HG03469 (cell line): ENCODE results near the gene PLEKHG4B.
"Not testable (repeated sequence)": the region's sequence is repeated elsewhere in the genome, so short reads cannot be mapped to it uniquely, and the experiment has no call there.

Source experiments
- ATAC-seq: cut with Tn5 transposase; IDR thresholded peaks from one replicate; pipeline ENCODE4 v1.9.1; 2021; ENCODE audit warnings: mild to moderate bottlenecking, moderate library complexity, moderate number of reproducible peaks; ENCODE audit not compliant: unreplicated experiment

Gene PLEKHG4B

DNA sequence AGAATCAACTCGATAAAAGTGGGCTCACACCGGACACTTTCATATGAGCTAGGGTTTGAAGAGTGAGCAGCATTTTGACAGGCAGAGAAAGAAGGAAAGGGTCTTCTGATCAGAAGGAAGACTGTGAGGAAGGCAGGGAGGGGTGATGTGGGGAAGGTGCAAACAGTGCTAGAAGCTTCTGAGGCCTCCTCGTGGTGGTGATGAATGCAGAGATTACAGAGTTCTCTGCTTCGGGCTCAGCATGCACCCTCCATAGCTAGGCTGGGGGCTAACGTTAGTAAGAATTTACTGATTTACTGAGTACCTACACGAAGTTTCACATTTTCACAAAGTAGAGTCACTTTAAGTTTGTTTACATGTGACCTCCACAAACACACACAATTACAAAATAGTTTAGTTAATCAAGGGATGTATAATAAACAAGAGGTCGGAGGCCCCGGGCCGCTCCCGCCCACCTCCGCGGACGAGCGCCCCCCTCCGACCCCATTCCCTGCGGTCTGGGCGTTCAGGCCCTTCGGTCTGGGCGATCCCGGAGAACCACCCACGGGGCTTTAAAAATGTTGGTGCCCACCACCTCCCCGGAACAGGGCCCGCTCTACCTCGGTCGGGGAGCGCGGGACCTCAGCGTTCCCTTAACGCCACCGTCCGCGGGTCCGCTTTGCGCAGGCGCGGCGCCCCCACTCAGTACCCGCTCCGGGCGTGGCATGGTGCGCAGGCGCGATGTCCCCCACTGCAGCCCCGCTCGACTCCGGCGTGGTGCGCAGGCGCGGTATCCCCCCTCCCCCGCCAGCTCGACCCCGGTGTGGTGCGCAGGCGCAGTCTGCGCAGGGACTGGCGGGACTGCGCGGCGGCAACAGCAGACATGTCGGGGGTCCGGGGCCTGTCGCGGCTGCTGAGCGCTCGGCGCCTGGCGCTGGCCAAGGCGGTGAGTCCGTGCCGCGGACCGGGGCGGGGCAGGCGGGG, 125.8 kb downstream of the PLEKHG4B start, which contains the start of the genes CCDC127 and SDHA:
CCDC127 (minus strand) TSS at position 660 of the 963 bp plus-strand sequence. CDS start 1,304 bp downstream, outside the sequence.
SDHA (plus strand) TSS at position 827 of the 963 bp plus-strand sequence; CDS start at position 863, 36 bp downstream.
- ATAC-seq, result peak; percentile 51

DNA sequence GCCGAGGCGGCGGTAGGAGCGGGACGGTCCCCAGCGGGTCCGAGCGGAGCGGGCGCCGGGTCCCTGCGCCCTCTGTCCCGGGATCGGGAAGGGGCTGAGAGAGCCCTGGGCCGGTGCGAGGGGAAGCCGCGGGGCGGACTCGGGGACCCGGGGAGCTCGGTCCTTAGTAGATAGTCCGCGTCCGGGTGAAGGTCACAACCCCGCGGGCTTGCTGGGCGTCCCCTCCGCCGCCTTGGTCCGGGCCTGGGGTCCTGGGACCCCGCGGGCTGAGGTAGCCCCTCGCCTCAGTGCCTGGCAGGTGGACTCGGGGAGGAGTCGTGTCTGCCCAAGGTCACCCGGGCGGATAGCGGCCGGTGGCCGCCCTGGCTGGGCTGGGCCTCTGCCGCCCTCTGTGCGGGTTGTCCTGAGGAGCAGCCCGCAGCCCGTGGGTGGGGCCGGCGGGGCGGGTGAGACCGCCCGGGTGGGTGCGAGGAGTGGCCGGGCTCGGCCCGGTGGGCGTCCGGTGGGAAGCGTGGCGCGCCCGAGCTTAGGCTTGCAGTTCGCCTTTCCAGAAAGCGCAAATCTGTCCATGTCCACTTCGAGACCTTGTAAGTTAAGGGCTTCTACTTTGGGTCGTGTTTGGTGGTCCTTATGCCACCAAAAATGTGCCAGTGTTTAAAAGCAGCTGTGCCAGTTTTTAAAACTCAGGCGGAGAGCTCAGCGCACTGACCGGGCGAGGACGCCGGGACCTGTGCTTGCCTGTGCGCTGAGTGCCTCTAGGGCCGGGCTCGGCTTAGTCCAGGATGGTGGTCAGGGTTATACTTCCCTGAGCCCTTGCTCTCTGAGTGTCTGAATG, 126.7 kb downstream of the PLEKHG4B start:
- ATAC-seq, result no peak

DNA sequence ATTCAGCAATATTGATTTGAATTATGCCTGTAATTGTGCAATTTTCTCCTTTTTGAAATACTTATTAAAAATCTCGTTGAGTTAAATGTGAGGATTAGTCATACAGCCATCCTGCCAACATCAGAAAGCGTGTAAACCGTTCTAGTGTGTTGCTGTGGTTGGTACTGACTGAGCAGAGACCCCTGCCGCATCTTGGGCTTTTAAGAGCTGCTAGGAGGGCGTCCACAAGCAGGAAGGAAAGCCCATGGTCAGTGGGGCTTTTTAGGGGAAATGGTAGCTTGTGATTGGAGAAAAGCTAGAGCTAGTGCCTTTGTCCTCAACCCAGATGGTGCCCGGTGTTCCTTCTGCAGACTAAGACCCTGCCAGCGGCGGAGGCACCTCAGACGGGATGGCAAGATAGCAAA, 127.5 kb downstream of the PLEKHG4B start:
- no peak for ATAC-seq

DNA sequence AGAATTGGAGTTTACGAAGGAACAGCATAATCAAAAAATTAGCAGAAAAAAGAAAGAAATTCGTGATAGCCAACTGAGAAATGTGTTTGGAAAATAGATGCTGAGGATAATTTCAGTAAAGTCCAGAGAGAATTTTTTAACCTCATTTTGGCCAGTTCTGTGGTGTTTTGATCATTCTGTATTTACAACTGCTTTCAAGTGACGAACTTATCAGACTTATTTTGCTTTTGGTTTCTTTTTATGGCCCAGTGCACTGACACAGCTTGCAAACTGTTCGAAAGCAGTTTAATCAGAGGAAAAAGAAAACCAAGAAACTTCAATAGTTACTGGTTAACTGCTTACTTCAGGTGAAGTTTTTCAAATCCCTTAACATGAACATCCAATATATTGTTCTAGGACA, 128.0 kb downstream of the PLEKHG4B start:
- ATAC-seq, result no peak

DNA sequence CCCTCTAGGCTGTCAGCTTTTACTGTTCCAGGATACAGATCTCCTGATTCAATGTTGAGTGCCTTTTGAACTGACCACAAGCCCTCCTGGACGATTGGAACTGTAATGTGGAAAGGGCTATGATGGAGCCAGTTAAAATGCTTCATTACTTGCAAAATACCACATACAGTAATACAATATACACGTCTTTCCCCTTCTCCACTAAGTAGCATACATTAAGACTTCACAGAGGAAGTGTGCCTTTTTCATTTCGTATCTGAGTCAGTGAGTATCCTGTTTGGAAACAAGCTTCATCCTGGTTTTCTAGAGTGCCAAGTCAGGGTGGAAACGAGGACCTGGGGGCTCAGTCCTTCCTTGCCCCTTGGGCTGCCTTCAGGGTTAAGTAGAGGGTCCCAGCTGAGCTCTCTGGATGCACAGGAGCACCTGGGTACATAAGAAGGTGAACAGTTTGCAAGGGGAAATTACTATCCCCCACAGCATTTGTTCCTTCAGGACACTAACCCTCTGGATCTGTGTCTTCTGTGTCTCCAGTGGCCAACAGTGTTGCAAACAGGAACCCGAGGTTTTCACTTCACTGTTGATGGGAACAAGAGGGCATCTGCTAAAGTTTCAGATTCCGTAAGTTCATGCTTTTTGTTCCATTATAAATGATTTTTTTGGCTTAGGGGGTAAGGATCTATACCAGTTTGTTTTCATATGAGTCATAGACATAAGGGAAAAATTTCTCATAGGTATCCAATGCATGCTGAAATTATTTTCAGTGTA, 131.2 kb downstream of the PLEKHG4B start:
- not testable (repeated sequence) for ATAC-seq

DNA sequence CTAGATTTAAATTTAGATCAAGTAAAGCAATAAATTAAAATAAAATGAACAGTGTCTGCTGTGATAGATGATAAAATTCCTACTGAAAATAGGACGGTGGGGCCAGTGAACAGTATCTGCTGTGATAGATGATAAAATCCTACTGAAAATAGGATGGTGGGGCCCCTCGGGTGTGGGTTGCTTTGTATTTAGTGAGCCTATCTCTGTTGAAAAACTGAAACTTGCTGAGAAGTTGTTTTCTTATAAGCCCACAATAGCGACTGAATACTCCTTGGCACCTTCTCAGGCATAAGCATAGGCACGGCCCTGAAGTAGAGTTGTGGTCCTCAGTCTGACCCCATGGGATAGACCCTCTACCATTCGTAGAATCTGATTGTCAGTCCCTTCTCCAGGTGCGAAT, 131.8 kb downstream of the PLEKHG4B start:
- ATAC-seq, result no peak

DNA sequence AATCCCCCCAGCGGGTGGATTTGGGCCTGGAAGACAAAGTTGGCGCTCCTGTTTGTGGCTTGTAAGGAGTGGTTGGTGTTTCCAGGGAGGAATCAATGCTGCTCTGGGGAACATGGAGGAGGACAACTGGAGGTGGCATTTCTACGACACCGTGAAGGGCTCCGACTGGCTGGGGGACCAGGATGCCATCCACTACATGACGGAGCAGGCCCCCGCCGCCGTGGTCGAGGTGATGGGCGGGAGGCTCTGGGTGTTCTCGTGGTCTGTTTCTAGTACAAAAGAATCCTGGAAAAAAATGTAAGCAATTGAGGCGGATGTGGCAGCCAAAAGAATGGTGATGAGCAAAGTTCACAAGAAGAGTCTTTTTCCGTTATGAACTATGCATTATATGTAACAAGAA, 133.4 kb downstream of the PLEKHG4B start:
- ATAC-seq, result no peak

DNA sequence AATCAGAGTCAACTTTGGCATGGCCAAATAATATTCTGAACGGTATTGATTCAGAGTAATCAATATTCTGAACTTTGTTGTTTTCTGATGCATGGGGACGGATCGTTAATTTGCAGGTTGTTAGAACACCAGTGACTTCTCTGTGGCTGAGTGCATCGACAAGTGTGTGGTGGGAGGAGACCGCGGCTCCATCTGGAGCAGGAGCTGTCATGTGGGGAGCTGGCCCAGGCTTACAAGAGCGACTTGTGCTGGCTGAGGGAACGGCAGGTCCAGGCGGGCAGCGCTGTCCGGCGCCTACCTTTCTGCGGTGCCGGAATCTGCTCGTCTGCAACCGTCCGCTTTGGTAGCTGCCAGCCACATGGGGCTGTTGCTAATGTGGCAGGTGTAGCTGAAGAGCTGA, 135.4 kb downstream of the PLEKHG4B start:
- not testable (repeated sequence) for ATAC-seq

DNA sequence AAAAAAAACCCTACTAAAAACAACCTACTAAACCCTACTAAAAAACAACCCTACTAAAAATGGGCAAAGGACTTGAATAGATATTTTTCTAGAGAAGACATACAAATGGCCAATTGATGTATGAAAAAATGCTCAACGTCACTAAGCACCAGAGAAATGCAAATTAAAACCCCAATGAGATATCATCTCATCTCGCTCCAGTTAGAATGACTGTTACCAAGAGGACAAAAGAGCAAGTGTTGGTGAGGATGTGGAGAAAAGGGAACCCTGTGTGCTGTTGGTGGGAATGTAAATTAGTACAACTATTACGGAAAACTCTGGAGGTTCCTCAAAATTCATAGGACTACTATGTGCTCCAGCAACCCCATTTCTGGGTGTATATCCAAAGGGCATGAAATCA, 136.9 kb downstream of the PLEKHG4B start:
- no peak for ATAC-seq

DNA sequence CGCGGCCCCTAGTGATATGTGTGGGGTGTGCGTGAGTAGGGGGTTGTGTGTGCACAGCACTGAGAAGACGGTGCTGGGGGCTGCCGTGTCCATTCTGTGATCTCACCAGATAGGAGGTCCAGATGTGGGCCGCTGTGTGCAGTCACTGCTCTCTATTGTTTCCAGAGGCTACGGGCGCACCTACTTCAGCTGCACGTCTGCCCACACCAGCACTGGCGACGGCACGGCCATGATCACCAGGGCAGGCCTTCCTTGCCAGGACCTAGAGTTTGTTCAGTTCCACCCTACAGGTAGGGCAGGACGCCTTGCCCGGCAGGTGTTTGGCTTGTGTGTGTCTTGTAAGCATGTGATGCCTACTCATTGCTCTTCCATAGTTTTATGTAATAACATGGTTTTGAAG, 138.7 kb downstream of the PLEKHG4B start:
- ATAC-seq, result no peak

DNA sequence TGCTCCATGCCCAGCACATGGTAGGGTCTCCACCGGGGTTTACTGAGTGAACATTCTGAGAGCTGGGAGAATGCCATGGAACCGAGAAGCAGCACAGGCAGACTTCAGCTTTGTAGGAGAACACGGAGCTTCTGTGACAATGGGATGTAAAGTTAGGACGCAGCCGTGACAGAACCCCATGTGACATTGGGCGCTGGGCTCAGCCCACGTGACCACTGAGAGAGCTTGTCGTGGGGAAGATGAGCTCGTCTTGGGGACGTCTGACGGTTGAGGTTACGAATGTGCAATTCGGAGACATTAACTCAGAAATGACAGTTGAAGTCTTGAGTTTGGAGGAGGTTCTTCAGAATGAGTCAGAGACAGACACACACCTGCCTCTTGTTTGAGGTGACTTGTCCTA, 139.7 kb downstream of the PLEKHG4B start:
- no peak for ATAC-seq

DNA sequence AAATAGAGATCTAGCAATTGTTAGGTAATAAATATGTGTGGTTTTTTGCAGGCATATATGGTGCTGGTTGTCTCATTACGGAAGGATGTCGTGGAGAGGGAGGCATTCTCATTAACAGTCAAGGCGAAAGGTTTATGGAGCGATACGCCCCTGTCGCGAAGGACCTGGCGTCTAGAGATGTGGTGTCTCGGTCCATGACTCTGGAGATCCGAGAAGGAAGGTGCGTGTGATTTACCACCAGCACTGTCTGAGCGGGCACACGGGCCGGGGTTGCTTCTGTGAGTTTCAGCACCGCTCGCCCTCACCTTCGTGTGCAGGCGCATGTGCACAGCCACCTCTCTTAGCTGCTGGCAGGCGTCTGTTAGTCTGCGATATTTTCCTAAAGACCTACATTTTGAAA, 141.5 kb downstream of the PLEKHG4B start:
- not testable (repeated sequence) for ATAC-seq

DNA sequence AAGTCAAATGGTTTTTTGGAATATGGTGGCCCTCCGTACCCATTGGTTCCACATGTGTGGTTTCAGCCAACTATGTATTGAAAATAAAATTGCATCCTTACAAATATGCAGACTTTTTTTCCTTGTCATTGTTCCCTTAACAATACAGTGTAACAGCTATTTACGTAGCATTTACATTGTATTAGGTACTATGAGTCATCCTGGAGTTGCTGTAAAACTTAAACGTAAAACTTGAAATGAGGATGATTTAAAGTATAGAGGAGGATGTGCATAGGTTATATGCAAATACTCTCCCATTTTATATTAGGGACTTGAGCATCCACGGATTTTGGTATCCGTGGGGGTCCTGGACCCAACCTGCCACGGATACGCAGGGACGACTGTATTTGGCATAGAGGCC, 142.5 kb downstream of the PLEKHG4B start:
- no peak for ATAC-seq

DNA sequence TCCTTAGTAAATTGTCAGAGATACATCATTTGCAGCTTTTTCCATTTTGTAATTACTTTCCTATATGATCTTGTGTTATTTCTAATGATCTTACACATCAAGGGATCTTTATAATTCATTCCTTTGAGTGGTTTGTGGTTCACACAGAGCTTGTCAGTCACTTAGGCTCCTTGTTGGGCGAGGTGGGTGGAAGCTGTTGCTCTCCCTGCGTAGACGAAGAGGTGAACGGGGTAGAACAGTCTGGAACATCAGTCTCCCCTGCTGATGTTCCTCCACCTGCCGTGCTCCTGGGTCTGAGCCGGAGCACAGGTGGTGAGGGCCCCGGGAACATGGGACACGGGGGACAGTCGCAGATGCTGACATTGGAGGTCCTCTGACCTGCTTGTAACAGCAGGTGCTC, 143.6 kb downstream of the PLEKHG4B start:
- not testable (repeated sequence) for ATAC-seq

DNA sequence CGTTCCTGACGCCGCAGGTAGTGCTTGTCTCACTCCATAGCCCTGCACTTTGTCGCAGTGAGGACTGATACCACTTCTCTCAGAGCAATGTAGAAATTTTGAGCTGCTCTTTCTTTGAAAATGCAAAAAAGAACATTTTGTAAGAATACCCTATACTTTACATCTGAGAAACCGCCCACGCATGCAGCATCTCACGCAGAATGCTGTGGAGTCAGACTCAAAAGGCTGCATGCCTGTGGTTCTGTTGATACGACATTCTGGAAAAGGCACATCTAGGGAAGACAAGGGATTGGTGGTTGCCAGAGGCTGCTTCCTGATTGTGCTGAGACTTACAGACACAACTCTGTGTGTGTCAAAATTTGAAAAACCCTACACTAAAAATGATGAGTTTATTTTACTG, 146.0 kb downstream of the PLEKHG4B start:
- not testable (repeated sequence) for ATAC-seq
